ENCODE data around the gene PIP4K2A. TPM values are rescaled to one million over a fixed set of nuclear protein-coding genes. Genes with fewer than 3 reads are reported as not detected.

The PIP4K2A gene
- total RNA-seq, 4 donors from 2014 or later, result 7.4 to 60.3 (median 9.9) TPM

- WGBS, result 45% methylated on average over 10 of the region's 11 CpGs
- Histone ChIP-seq H3K4me3 (no peak overlapping the region), H3K9me3 (peaks cover 4% of the 10 kb centered on the region), H3K36me3 (no peaks in the 10 kb centered on the region), H3K27me3 (peaks cover 8% of the 10 kb centered on the region), H3K27ac (no peak overlapping the region), H3K4me1 (no peaks in the 10 kb centered on the region)
- no peak for DNase-seq (ENCODE audit: low spot score in 2 of 2)
- no peak for TF ChIP-seq POLR2A (IDR thresholded peaks at IDR 0.05)
- TF ChIP-seq, protein P1, sequence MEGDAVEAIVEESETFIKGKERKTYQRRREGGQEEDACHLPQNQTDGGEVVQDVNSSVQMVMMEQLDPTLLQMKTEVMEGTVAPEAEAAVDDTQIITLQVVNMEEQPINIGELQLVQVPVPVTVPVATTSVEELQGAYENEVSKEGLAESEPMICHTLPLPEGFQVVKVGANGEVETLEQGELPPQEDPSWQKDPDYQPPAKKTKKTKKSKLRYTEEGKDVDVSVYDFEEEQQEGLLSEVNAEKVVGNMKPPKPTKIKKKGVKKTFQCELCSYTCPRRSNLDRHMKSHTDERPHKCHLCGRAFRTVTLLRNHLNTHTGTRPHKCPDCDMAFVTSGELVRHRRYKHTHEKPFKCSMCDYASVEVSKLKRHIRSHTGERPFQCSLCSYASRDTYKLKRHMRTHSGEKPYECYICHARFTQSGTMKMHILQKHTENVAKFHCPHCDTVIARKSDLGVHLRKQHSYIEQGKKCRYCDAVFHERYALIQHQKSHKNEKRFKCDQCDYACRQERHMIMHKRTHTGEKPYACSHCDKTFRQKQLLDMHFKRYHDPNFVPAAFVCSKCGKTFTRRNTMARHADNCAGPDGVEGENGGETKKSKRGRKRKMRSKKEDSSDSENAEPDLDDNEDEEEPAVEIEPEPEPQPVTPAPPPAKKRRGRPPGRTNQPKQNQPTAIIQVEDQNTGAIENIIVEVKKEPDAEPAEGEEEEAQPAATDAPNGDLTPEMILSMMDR (IDR thresholded peaks at IDR 0.05), result no peak
- no peak for TF ChIP-seq POLR2AphosphoS5 (IDR thresholded peaks at IDR 0.05)
Measured at GRCh38 chr10:22505911-22506685, 208.3 kb downstream of the PIP4K2A start.

DNA sequence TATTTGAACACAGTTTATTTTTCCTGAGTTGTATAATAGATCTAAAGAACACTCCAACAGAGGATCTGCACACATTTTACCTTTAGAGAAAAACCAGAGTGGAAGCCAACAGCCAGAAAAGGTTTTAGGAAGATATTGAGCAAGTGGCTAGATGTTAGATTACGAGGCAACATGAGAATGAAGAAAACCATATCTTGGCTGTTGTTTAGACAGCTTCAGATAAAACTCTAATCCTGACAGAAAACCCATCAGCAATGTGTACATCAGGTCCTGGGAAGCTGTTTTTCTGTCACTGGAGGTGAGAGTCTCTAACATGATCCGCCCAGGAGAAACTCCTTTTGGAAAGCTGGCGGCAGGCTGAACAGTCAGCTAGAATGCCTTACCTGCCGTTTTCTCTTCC is 209.6 kb downstream of the PIP4K2A start:
- H3K27me3 ChIP-seq, result peaks cover 11% of the 10 kb centered on the region
- H3K4me1 ChIP-seq, result no peaks in the 10 kb centered on the region
- TF ChIP-seq POLR2A (IDR thresholded peaks at IDR 0.05), result no peak
- no peak for TF ChIP-seq EP300 (IDR thresholded peaks at IDR 0.05)
- TF ChIP-seq, protein P1 (IDR thresholded peaks at IDR 0.05), result no peak
- no peak for TF ChIP-seq POLR2AphosphoS5 (IDR thresholded peaks at IDR 0.05)
- DNase-seq (ENCODE audit: low spot score in 2 of 2), result no peak
- H3K36me3 ChIP-seq, result no peaks in the 10 kb centered on the region
- WGBS, result 75% methylated on average over 4 of the region's 4 CpGs
- H3K4me3 ChIP-seq, result no peak overlapping the region
- no peak overlapping the region for H3K27ac ChIP-seq
- peaks cover 4% of the 10 kb centered on the region for H3K9me3 ChIP-seq

DNA sequence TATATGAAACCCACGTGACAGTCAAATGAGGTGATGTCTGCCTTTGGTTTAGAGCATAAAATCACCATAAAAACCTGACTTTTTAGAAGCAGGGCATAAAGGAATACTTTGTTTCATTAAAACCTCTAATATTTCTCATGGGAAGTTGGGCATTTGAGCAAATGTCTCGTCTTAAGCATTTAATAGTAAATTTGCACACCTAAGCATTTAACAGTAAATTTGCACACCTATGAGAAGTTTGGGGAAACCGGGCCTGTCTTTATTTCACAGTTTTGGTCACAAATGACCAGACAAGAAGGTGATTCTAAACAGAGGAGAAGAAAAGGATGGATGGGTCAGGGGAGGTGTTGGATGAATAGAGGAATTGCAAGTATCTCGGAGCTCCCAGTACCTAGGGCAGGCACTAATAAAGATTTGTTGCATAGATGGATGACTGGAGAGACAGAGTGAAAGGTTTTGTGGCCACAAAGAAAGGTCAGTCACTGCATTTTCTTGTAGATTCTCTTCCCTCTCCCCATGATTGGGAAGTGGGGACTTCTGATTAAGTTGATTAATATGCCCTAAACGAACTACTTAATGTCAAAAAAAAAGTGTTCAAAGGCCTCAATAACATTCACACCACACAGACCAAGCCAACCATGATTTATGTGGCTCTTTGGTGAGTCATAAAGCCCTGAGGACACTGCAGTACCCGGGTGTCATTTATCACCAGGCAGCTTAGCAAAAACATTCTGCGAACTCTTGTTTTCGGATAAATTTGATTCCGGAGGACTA is 210.9 kb downstream of the PIP4K2A start:
- H3K27ac ChIP-seq, result no peak overlapping the region
- no peak for TF ChIP-seq EP300 (IDR thresholded peaks at IDR 0.05)
- TF ChIP-seq, protein P1 (IDR thresholded peaks at IDR 0.05), result no peak
- no peak for TF ChIP-seq POLR2AphosphoS5 (IDR thresholded peaks at IDR 0.05)
- TF ChIP-seq POLR2A (IDR thresholded peaks at IDR 0.05), result no peak
- no peak for DNase-seq (ENCODE audit: low spot score in 2 of 2)

DNA sequence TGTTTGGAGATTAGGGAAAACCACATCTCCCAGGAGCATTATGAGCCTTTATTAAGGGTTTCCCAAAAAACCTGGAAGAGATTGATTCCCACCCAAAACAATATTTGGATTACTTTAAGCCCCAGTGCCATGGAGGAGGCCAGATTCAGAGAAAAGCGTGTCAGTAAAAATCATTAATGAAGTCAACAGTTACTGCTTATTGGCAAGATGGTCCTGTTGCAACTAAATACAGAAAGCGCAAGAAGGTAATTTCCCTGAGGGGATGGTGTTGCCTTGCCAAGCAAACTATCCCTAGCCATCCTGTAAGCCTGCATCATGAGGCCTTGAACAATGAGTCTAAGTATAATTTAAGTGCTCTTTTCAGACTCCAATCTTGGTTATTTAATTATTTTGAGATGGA is 212.5 kb downstream of the PIP4K2A start:
- H3K4me3 ChIP-seq, result no peak overlapping the region
- peaks cover 10% of the 10 kb centered on the region for H3K27me3 ChIP-seq
- no peak overlapping the region for H3K27ac ChIP-seq
- no peaks in the 10 kb centered on the region for H3K9me3 ChIP-seq
- H3K4me1 ChIP-seq, result no peaks in the 10 kb centered on the region
- 80% methylated on average over 2 of the region's 2 CpGs for WGBS
- H3K36me3 ChIP-seq, result no peaks in the 10 kb centered on the region
- no peak for DNase-seq (ENCODE audit: low spot score in 2 of 2)
- TF ChIP-seq POLR2AphosphoS5 (IDR thresholded peaks at IDR 0.05) (no peak), POLR2A (IDR thresholded peaks at IDR 0.05) (no peak), EP300 (IDR thresholded peaks at IDR 0.05) (no peak)
- TF ChIP-seq, protein P1 (IDR thresholded peaks at IDR 0.05), result no peak

More for the DNA sequence above, 210.9 kb downstream of the PIP4K2A start:
- no peaks in the 10 kb centered on the region for H3K36me3 ChIP-seq
- no peaks in the 10 kb centered on the region for H3K4me1 ChIP-seq
- peaks cover 13% of the 10 kb centered on the region for H3K27me3 ChIP-seq
- WGBS, result 66% methylated on average over 9 of the region's 9 CpGs
- H3K4me3 ChIP-seq, result no peak overlapping the region
- H3K9me3 ChIP-seq, result no peaks in the 10 kb centered on the region

DNA sequence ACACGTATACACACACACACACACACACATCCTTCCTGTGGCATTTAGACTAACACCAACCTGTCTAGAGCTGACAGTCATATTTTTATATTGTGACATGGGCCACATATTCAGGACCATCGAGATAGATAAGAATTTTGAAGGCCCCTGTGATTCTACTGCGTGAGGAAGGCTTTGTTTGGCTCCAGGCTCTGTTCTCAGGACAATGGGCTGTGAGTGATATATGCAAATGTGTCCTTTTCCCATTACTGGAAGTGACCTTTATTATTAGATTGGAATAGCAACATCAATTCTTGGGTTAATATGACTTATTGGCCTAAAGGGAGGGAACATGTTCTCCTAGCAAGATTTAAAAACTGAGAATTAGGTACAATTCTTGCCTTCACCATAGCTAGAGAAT is 213.0 kb downstream of the PIP4K2A start:
- no peaks in the 10 kb centered on the region for H3K36me3 ChIP-seq
- H3K27ac ChIP-seq, result no peak overlapping the region
- H3K4me3 ChIP-seq, result no peak overlapping the region
- no peak for TF ChIP-seq EP300 (IDR thresholded peaks at IDR 0.05)
- WGBS, result 54% methylated on average over 3 of the region's 3 CpGs
- DNase-seq (ENCODE audit: low spot score in 2 of 2), result no peak
- H3K27me3 ChIP-seq, result peaks cover 10% of the 10 kb centered on the region
- no peaks in the 10 kb centered on the region for H3K9me3 ChIP-seq
- no peaks in the 10 kb centered on the region for H3K4me1 ChIP-seq

Measured in suprapubic skin (tissue), 4 donors.